Measurements from ENCODE around the gene AADACL3.

AADACL3 gene

GRCh38 chr1:12761781-12762180 is 45.9 kb downstream of the AADACL3 start:
- no peaks in the 10 kb centered on the region for H4K20me1 ChIP-seq (ENCODE audit: insufficient read depth, low read length)
- H3K36me3 ChIP-seq (replicated peaks; ENCODE audit: insufficient read depth, low read length) = no peaks in the 10 kb centered on the region
- no peaks in the 10 kb centered on the region for H3K79me2 ChIP-seq (ENCODE audit: low read length)

GRCh38 chr1:12762766-12763165 is 46.9 kb downstream of the AADACL3 start:
- no peaks in the 10 kb centered on the region for H3K79me2 ChIP-seq (ENCODE audit: low read length)
- H3F3A ChIP-seq (ENCODE audit: insufficient read depth, low read length) = no peaks in the 10 kb centered on the region
- H3K4me3 ChIP-seq (ENCODE audit: low read length) = no peak overlapping the region
- H3K4me1 ChIP-seq (ENCODE audit: low read length) = no peaks in the 10 kb centered on the region
- no peaks in the 10 kb centered on the region for H3K36me3 ChIP-seq (replicated peaks; ENCODE audit: insufficient read depth, low read length)
- DNase-seq = no peak
- H3K9me2 ChIP-seq (replicated peaks; ENCODE audit: insufficient read depth, low read length) = no peaks in the 10 kb centered on the region
- no peak overlapping the region for H3K27ac ChIP-seq (ENCODE audit: low read length)
- H3K27me3 ChIP-seq (replicated peaks; ENCODE audit: insufficient read depth, low read length) = peaks cover 49% of the 10 kb centered on the region
- TF ChIP-seq EZH2 (optimal IDR thresholded peaks at IDR 0.05; ENCODE audit: low read depth, low read length) = no peak
- TF ChIP-seq CTCF (IDR thresholded peaks at IDR 0.05; ENCODE audit: low read length) = no peak
- no peak for TF ChIP-seq EZH2phosphoT487 (IDR thresholded peaks at IDR 0.05; ENCODE audit: low read length)
- no peak overlapping the region for H2AFZ ChIP-seq (ENCODE audit: low read length)
- H3K9me3 ChIP-seq (replicated peaks; ENCODE audit: insufficient read depth, low read length) = no peaks in the 10 kb centered on the region
- no peak overlapping the region for H3K4me2 ChIP-seq (ENCODE audit: low read depth, low read length)
- no peaks in the 10 kb centered on the region for H4K20me1 ChIP-seq (ENCODE audit: insufficient read depth, low read length)
- no peak overlapping the region for H3K9ac ChIP-seq (ENCODE audit: low read length)

More at GRCh38 chr1:12761781-12762180, 45.9 kb downstream of the AADACL3 start:
- Histone ChIP-seq H3K9me3 (replicated peaks; ENCODE audit: insufficient read depth, low read length) (no peaks in the 10 kb centered on the region), H3K4me3 (ENCODE audit: low read length) (no peak overlapping the region), H3K27me3 (replicated peaks; ENCODE audit: insufficient read depth, low read length) (peaks cover 54% of the 10 kb centered on the region), H3K27ac (ENCODE audit: low read length) (no peak overlapping the region), H3K4me1 (ENCODE audit: low read length) (no peaks in the 10 kb centered on the region), H3K9me2 (replicated peaks; ENCODE audit: insufficient read depth, low read length) (no peaks in the 10 kb centered on the region), H3K4me2 (ENCODE audit: low read depth, low read length) (no peak overlapping the region), H3K9ac (ENCODE audit: low read length) (no peak overlapping the region), H3F3A (ENCODE audit: insufficient read depth, low read length) (no peaks in the 10 kb centered on the region), H2AFZ (ENCODE audit: low read length) (no peak overlapping the region)
- no peak for DNase-seq
- TF ChIP-seq EZH2 (optimal IDR thresholded peaks at IDR 0.05; ENCODE audit: low read depth, low read length) (no peak), EZH2phosphoT487 (IDR thresholded peaks at IDR 0.05; ENCODE audit: low read length) (no peak), CTCF (IDR thresholded peaks at IDR 0.05; ENCODE audit: low read length) (no peak)

- Histone ChIP-seq H3K9ac (ENCODE audit: low read length) (no peak overlapping the region), H4K20me1 (ENCODE audit: insufficient read depth, low read length) (no peaks in the 10 kb centered on the region), H3K4me3 (ENCODE audit: low read length) (no peak overlapping the region), H3K9me3 (replicated peaks; ENCODE audit: insufficient read depth, low read length) (no peaks in the 10 kb centered on the region), H3K9me2 (replicated peaks; ENCODE audit: insufficient read depth, low read length) (no peaks in the 10 kb centered on the region), H3K36me3 (replicated peaks; ENCODE audit: insufficient read depth, low read length) (no peaks in the 10 kb centered on the region), H3K4me2 (ENCODE audit: low read depth, low read length) (no peak overlapping the region), H3K27ac (ENCODE audit: low read length) (no peak overlapping the region), H3K79me2 (ENCODE audit: low read length) (no peaks in the 10 kb centered on the region), H3K4me1 (ENCODE audit: low read length) (no peaks in the 10 kb centered on the region), H2AFZ (ENCODE audit: low read length) (no peak overlapping the region), H3F3A (ENCODE audit: insufficient read depth, low read length) (no peaks in the 10 kb centered on the region), H3K27me3 (replicated peaks; ENCODE audit: insufficient read depth, low read length) (peaks cover 41% of the 10 kb centered on the region)
- DNase-seq = no peak
- no peak for TF ChIP-seq EZH2phosphoT487 (IDR thresholded peaks at IDR 0.05; ENCODE audit: low read length)
- TF ChIP-seq EZH2 (optimal IDR thresholded peaks at IDR 0.05; ENCODE audit: low read depth, low read length) = no peak
- no peak for TF ChIP-seq CTCF (IDR thresholded peaks at IDR 0.05; ENCODE audit: low read length)
These were observed 47.6 kb downstream of the AADACL3 start for GRCh38 chr1:12763479-12763878.

Measured in MM.1S (cell line).